ENCODE data around the gene NUTM2F. TPM values are rescaled to one million over a fixed set of nuclear protein-coding genes. Genes with fewer than 3 reads are reported as not detected.
"Not testable (repeated sequence)": the region's sequence is repeated elsewhere in the genome, so short reads cannot be mapped to it uniquely, and the experiment has no call there.

Gene NUTM2F
- total RNA-seq (0.32 and 0.87 TPM in 2 replicates), polyA plus RNA-seq (0.29 and 0.89 TPM in 2 replicates)

GRCh38 chr9:94328544-94328943 is at the start of gene NUTM2F:
Gene NUTM2F, minus strand, starts transcription at chr9:94328644. Its CDS starts 21 bp downstream, at chr9:94328623.
- 93% methylated on average over 2 of the region's 5 CpGs for WGBS (ENCODE audit: low lambda C conversion rate, missing lambda C conversion rate)
- not testable (repeated sequence) for H3K27me3 ChIP-seq; H3K4me2 ChIP-seq; DNase-seq (ENCODE audit: low spot score); H4K20me1 ChIP-seq (ENCODE audit: insufficient read depth, poor library complexity, severe bottlenecking); H3K9me2 ChIP-seq (replicated peaks; ENCODE audit: insufficient read depth); H3K4me1 ChIP-seq (ENCODE audit: insufficient read depth); H3K36me3 ChIP-seq (replicated peaks; ENCODE audit: insufficient read depth, low read depth); H3K27ac ChIP-seq; H2AFZ ChIP-seq; H3K79me2 ChIP-seq; H3K9me3 ChIP-seq (ENCODE audit: low read depth); H3K4me3 ChIP-seq

- H3K27me3 ChIP-seq; DNase-seq (ENCODE audit: low spot score); H2AFZ ChIP-seq; H3K9me3 ChIP-seq (ENCODE audit: low read depth); H3K4me1 ChIP-seq (ENCODE audit: insufficient read depth); H3K36me3 ChIP-seq (replicated peaks; ENCODE audit: insufficient read depth, low read depth); H3K9me2 ChIP-seq (replicated peaks; ENCODE audit: insufficient read depth); H4K20me1 ChIP-seq (ENCODE audit: insufficient read depth, poor library complexity, severe bottlenecking): not testable (repeated sequence)
- WGBS (ENCODE audit: low lambda C conversion rate, missing lambda C conversion rate): 1% methylated on average over 16 of the region's 19 CpGs
- Histone ChIP-seq H3K27ac (peak overlapping the region; percentile 69), H3K79me2 (peaks cover 23% of the 10 kb centered on the region), H3K4me2 (peak overlapping the region; percentile 79), H3K4me3 (peak overlapping the region; percentile 45)
These were observed 46.8 kb upstream of the NUTM2F start for GRCh38 chr9:94375197-94375596.

- H3K4me1 ChIP-seq (ENCODE audit: insufficient read depth); H4K20me1 ChIP-seq (ENCODE audit: insufficient read depth, poor library complexity, severe bottlenecking); H3K9me2 ChIP-seq (replicated peaks; ENCODE audit: insufficient read depth); H3K9me3 ChIP-seq (ENCODE audit: low read depth); H3K27me3 ChIP-seq; H3K36me3 ChIP-seq (replicated peaks; ENCODE audit: insufficient read depth, low read depth): not testable (repeated sequence)
- DNase-seq (ENCODE audit: low spot score): peak; percentile 94
- H3K4me3 ChIP-seq: peak overlapping the region; percentile 47
- peak overlapping the region; percentile 83 for H3K4me2 ChIP-seq
- peak overlapping the region; percentile 85 for H2AFZ ChIP-seq
- WGBS (ENCODE audit: low lambda C conversion rate, missing lambda C conversion rate): 1% methylated on average over 57 of the region's 106 CpGs
- peaks cover 16% of the 10 kb centered on the region for H3K79me2 ChIP-seq
- H3K27ac ChIP-seq: peak overlapping the region; percentile 85
These were observed 46.0 kb upstream of the NUTM2F start for GRCh38 chr9:94374176-94375056.

- H3K27ac ChIP-seq: peak overlapping the region; percentile 85
These were observed 45.3 kb upstream of the NUTM2F start for GRCh38 chr9:94373779-94374175.

GRCh38 chr9:94370266-94370665 is 41.8 kb upstream of the NUTM2F start:
- not testable (repeated sequence) for H3K4me3 ChIP-seq; H3K27ac ChIP-seq; H3K27me3 ChIP-seq; H3K9me2 ChIP-seq (replicated peaks; ENCODE audit: insufficient read depth); H3K36me3 ChIP-seq (replicated peaks; ENCODE audit: insufficient read depth, low read depth); H3K4me2 ChIP-seq; H2AFZ ChIP-seq; H3K79me2 ChIP-seq; DNase-seq (ENCODE audit: low spot score); H3K4me1 ChIP-seq (ENCODE audit: insufficient read depth); H4K20me1 ChIP-seq (ENCODE audit: insufficient read depth, poor library complexity, severe bottlenecking); H3K9me3 ChIP-seq (ENCODE audit: low read depth)
- WGBS (ENCODE audit: low lambda C conversion rate, missing lambda C conversion rate): 86% methylated on average over 3 of the region's 3 CpGs

More at GRCh38 chr9:94373779-94374175, 45.3 kb upstream of the NUTM2F start:
- H2AFZ ChIP-seq: peak overlapping the region; percentile 85
- not testable (repeated sequence) for H3K9me2 ChIP-seq (replicated peaks; ENCODE audit: insufficient read depth); DNase-seq (ENCODE audit: low spot score); H4K20me1 ChIP-seq (ENCODE audit: insufficient read depth, poor library complexity, severe bottlenecking); H3K4me1 ChIP-seq (ENCODE audit: insufficient read depth); H3K4me3 ChIP-seq; H3K9me3 ChIP-seq (ENCODE audit: low read depth); H3K27me3 ChIP-seq; H3K36me3 ChIP-seq (replicated peaks; ENCODE audit: insufficient read depth, low read depth)
- peak overlapping the region; percentile 83 for H3K4me2 ChIP-seq
- 50% methylated on average over 5 of the region's 11 CpGs for WGBS (ENCODE audit: low lambda C conversion rate, missing lambda C conversion rate)
- H3K79me2 ChIP-seq: peaks cover 16% of the 10 kb centered on the region

GRCh38 chr9:94364093-94364614 is 35.7 kb upstream of the NUTM2F start:
- DNase-seq (ENCODE audit: low spot score); H4K20me1 ChIP-seq (ENCODE audit: insufficient read depth, poor library complexity, severe bottlenecking); H3K4me2 ChIP-seq; H3K79me2 ChIP-seq; H3K9me2 ChIP-seq (replicated peaks; ENCODE audit: insufficient read depth); H3K4me3 ChIP-seq; H3K27ac ChIP-seq; H3K27me3 ChIP-seq; H3K9me3 ChIP-seq (ENCODE audit: low read depth); H3K36me3 ChIP-seq (replicated peaks; ENCODE audit: insufficient read depth, low read depth); H2AFZ ChIP-seq; H3K4me1 ChIP-seq (ENCODE audit: insufficient read depth): not testable (repeated sequence)
- WGBS (ENCODE audit: low lambda C conversion rate, missing lambda C conversion rate): 85% methylated on average over 1 of the region's 2 CpGs

GRCh38 chr9:94357158-94357557 is 28.7 kb upstream of the NUTM2F start:
- whole genome bisulfite sequencing (ENCODE audit: low lambda C conversion rate, missing lambda C conversion rate): no CpG with 5 or more reads among the region's 1 CpG

GRCh38 chr9:94351901-94352723 is 23.7 kb upstream of the NUTM2F start:
- not testable (repeated sequence) for H3K9me3 ChIP-seq (ENCODE audit: low read depth); H3K27me3 ChIP-seq; H3K79me2 ChIP-seq

More at GRCh38 chr9:94357158-94357557, 28.7 kb upstream of the NUTM2F start:
- H3K79me2 ChIP-seq; H3K4me1 ChIP-seq (ENCODE audit: insufficient read depth); H3K36me3 ChIP-seq (replicated peaks; ENCODE audit: insufficient read depth, low read depth); H3K27ac ChIP-seq; H3K27me3 ChIP-seq; H3K9me3 ChIP-seq (ENCODE audit: low read depth); H4K20me1 ChIP-seq (ENCODE audit: insufficient read depth, poor library complexity, severe bottlenecking); DNase-seq (ENCODE audit: low spot score); H3K9me2 ChIP-seq (replicated peaks; ENCODE audit: insufficient read depth); H2AFZ ChIP-seq; H3K4me3 ChIP-seq; H3K4me2 ChIP-seq: not testable (repeated sequence)

More at GRCh38 chr9:94351901-94352723, 23.7 kb upstream of the NUTM2F start:
- H4K20me1 ChIP-seq (ENCODE audit: insufficient read depth, poor library complexity, severe bottlenecking); H3K36me3 ChIP-seq (replicated peaks; ENCODE audit: insufficient read depth, low read depth); H3K27ac ChIP-seq; H3K9me2 ChIP-seq (replicated peaks; ENCODE audit: insufficient read depth); H3K4me3 ChIP-seq; H3K4me2 ChIP-seq; DNase-seq (ENCODE audit: low spot score); H2AFZ ChIP-seq; H3K4me1 ChIP-seq (ENCODE audit: insufficient read depth): not testable (repeated sequence)
- WGBS (ENCODE audit: low lambda C conversion rate, missing lambda C conversion rate): 80% methylated on average over 1 of the region's 4 CpGs

All from hepatocyte (in vitro differentiated cells).